SW480 (cell line): ENCODE data around the gene GLB1L2.
"Not testable (repeated sequence)": the region's sequence is repeated elsewhere in the genome, so short reads cannot be mapped to it uniquely, and the experiment has no call there.

Source experiments
- DNase-seq: peaks from one replicate; pipeline ENCODE4 v3.0.0-alpha.2; 2016; ENCODE audit warnings: low spot score

Gene GLB1L2, protein sequence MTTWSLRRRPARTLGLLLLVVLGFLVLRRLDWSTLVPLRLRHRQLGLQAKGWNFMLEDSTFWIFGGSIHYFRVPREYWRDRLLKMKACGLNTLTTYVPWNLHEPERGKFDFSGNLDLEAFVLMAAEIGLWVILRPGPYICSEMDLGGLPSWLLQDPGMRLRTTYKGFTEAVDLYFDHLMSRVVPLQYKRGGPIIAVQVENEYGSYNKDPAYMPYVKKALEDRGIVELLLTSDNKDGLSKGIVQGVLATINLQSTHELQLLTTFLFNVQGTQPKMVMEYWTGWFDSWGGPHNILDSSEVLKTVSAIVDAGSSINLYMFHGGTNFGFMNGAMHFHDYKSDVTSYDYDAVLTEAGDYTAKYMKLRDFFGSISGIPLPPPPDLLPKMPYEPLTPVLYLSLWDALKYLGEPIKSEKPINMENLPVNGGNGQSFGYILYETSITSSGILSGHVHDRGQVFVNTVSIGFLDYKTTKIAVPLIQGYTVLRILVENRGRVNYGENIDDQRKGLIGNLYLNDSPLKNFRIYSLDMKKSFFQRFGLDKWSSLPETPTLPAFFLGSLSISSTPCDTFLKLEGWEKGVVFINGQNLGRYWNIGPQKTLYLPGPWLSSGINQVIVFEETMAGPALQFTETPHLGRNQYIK

DNA sequence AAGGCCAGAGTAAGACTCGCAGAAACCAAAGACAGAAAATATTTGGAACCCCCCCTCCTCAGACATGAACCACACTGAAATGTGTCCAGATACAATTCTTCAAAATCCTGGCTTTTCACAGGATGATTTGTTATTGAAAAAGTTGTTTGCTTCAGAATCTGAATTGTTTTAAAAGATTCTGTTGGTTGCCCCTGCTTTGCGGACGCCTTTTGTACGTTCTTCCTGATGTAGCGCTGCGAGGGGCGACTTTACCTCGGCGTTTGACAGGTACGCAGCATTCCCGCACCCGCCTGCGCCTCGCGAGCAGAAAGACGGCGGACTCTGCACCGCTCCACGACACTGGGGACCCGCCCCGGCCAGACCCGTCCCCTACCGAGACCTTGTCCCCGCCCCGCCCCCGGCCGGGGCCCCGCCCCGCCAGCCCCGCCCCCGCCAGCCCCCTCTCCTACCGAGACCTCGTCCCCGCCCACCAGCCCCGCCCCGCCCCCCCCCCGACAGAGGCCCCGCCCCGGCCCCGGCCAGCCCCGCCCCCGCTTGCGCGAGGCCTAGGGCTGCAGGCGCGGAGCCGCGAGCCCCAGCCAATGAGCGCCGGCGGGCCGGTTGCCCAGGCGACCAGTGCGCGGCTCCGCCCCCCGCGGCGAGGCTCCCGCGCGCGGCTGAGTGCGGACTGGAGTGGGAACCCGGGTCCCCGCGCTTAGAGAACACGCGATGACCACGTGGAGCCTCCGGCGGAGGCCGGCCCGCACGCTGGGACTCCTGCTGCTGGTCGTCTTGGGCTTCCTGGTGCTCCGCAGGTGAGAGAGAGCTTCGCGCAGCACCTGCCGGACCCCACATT, at the start of gene GLB1L2:
Gene GLB1L2, plus strand, starts transcription at position 635 of the 835 bp plus-strand sequence. Its CDS starts 74 bp downstream, at position 709.
- peak; percentile 71 for DNase-seq

DNA sequence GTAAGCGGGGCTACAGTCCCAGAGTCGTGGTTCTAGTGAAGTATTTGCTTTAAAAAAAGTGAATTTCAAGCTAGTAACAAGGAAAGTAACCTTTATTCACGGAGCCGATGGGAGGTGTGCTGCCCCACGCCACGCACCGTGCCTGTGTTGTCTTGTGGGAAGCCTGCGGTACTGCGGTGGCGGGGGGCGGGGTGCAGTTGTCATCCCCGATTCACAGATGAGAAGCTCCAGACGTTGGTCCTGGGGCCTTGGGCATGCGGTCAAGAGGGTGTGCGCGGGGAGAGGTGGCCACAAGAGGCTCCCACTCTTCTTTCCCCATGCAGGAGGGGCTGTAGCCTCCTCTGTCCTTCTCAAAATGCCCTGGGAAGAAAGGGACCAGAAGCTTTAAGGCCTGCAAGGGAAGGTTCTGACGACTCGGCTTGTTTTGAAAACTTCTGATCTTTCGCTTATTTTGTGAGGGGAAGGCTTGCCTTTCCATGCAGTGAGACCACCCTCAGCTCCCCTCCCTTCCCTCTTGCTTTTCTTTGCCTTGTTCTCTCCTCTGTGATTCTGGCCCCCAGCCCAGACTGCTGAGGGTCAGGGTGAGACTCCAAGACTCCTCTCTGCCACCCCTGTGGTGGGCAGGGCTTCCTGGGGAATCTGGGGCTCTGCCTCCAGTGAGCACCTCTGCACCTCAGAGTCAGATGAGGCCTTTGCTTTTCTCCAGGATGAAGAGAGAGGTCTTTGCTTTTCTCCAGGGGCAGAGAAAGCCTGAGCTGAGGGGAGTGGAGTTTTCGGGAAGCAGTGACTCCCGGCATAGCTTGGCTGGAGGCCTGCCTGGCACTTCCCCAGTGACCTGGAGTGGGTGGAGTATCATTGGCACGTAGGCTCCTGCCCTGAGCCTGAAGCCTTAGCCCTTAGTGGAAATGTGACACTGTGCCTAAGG, 49.4 kb upstream of the GLB1L2 start:
- DNase-seq = no peak

DNA sequence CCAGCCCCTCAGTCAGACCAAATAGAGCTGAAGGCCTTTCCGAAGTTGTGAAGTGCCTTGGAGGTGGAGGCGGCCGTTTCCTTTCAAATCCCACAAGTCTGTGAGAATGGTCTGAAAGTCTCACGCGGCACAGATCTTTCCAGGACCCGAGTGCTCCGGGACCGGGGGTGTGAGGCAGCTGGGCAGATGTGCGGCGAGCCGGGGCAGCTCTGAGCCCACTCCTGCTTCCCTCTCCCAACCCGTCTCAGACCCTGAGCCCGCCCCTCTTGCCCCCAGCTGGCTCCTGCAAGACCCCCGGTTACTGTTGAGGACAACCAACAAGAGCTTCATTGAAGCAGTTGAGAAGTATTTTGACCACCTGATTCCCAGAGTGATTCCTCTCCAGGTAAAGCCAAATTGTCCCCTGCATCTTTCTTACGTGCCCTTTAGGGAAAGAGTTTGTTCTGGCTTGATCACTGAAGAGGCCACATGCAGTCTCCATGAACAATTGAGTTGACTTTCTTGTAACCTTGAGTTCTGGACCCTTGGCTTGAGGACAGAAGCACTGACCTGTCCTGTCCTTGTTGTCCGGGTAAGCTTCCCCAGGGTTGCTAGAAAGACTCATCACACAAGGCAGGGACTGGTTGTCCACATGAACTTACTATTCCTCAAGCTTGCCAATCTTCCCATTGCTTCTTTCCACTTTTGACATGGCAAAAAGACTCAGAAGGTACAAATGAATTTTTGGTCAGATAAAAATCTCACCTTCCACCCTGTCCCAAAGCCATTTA, 48.1 kb upstream of the GLB1L2 start:
- DNase-seq = no peak

DNA sequence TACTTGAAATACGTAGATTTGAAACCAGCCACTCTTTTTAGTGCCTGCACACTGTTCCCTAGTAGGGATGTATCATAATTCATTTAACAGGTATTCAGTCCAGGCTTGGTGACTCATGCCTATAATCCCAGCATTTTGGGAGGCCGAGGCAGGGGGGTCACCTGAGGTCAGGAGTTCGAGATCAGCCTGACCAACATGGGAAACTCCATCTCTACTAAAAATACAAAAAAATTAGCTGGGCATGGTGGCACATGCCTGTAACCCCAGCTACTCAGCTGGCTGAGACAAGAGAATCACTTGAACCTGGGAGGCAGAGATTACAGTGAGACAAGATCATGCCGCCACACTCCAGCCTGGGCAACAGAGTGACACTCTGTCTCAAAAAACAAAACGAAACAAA, 47.4 kb upstream of the GLB1L2 start:
- DNase-seq = not testable (repeated sequence)

DNA sequence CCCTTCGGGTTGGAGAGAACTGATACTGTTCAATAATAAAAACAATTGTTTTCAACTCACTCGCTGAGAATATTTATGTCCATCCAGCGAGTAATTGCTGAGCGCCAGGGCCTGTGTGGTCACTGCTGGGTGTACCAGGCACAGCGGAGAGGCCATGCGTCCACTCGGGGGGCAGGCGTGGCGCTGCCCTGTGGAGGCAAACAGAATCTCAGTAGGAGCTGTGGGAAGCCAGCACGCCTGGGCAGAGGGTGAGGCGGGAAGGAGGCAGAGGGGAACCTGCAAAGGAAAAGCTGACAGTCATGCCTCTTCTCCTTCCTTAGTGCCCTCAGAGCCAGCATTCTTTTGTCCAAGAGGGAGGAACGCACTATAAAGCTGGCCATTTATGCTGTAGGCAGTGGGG, 44.2 kb upstream of the GLB1L2 start:
- DNase-seq = no peak

DNA sequence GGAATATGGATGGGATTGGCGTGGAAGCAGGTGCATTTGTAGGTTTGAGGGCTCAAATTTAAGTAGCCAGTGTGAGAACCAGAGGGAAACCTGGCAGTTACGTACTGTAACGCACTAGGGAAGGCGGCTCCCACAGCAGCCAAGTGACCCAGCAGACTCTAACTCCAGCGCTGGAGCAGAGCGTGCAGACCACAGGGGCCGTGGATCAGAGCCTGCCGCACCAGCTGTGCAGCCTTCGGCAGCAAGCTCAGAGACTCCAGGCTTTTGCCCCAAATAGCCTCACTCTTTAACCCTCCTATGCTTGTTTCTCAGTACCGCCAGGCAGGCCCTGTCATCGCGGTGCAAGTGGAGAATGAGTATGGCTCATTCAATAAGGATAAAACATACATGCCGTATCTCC, 43.3 kb upstream of the GLB1L2 start:
- no peak for DNase-seq

DNA sequence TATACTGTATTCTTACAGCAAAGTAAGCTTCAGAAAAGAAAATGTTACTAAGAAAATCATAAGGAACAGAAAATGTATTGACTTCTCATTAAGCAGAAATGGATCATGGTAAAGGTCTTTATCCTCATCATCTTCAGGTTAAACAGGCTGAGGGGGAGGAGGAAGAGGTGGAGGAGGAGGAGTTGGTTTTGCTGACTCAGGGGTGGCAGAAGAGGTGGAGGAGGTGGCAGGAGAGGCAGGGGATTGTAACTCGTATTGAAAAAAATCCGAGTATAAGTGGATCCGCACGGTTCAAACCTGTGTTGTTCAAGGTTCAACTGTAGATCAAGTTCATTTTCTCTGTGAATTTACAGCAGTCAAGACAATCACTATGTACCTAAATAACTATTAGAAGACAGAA, 42.6 kb upstream of the GLB1L2 start:
- DNase-seq = no peak

DNA sequence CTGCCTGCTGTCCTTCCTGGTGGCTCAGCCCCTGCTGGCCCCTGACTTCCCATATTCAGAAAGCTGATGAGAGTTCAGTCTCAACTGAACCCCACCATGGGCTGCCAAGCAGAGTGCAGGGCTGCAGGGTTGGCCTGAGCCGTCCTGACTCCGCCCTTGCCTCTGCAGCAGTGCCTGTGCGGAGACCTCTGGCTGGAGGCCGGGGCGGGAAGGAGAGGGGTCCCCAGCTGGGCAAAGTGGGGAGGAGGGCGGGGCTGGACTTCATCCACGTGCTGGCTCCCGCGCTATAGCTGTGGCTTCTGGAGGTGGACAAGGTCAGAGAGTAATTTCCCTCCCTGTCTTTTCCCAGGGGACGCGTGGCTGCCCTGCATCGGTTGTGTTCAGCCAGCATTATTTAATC, 42.0 kb upstream of the GLB1L2 start:
- no peak for DNase-seq

DNA sequence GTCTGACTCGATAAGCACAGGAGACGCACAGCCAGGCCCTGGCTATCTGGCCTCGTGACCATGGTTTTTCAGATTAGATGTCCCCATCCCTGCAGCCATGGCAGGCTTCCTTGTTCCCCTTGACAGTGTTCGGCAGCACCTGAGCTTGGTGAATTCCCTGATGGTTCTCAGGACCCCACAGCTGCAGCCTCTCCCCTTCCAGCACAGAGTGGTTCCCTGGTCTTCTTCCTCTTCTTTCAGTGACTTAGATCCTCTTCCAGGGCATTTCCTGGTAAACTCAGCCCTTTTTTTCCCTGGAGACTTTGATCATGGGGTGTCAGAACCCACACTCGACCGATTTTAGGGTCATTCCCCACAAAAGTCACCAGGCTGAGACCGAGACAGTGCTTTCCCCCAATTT, 41.1 kb upstream of the GLB1L2 start:
- no peak for DNase-seq

DNA sequence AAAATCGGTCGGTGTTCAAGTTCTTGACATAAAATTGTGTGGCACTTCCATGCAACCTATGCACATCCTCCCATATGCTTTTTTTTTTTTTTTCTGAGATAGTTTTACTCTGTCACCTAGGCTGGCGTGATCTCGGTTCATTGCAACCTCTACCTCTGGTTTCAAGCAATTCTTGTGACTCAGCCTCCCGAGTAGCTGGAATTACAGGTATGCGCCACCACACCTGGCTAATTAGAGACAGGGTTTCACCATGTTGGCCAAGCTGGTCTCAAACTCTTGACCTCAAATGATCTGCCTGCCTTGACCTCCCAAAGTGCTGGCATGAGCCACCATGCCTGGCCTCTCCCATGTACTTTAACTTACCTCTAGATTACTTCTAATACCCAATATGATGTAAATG, 40.6 kb upstream of the GLB1L2 start:
- DNase-seq = no peak

DNA sequence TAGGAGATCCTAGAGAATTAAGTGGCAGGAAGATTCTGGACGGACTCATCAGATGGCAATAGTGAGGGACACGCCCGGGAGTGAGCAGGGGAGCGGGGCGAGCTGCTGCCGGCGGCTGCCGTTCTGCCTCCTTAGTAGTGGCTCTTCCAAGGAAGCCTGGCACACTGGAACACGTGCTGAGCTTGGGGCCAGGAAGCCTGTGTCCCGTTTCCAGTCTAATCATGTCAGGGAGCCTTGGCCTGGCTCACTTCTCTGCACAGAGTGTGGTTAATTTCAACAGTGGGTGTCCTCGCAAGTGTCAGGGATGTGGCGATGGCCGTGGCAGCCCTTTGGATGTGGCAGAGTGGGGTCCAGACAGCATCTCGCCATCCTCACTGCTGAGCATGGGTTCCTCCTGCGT, 39.1 kb upstream of the GLB1L2 start:
- no peak for DNase-seq

DNA sequence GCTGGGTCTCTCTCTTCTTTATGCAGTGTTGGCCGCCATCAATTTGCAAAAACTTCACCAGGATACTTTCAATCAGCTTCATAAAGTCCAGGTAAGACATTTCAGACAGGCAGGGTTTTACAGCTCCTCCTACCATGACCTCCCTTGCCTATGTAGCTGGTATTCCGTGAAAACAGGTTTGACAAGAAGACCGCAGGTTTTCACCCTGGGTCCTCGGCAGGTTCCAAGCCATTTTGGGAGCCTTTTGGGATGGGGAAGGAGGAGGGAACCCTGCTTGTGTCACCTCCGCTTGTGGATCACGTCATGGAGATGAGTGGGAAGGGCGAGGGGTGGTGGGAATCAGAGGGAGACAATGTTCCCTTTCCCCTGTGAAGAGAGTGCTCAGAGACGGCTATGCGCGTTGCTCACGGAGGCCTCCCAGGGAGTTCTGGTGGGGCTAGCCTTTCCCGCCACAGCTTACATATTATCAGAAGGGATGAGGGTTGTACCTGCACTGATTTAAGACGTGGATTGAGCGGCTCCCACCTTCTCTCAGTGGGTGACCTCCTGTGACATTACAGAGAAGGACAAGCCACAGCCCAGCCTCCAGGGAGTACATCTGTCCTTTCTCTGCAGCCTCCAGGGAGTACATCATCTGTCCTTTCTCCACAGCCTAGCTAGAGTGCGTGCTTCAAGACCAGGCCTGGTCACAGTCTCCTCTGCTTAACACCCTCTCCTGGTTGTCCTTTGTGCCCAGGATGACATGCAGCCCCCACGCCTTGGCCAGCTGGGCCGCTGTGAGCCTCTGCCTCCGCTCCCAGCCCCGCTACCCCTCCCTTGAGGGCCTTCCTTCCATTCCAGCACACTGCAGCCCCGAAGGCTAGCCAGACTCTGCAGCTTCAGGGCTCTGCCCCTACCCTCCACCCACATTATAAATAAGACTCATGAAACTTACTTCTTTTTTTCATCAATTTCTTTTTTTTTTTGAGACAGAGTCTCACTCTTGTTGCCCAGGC, 38.4 kb upstream of the GLB1L2 start:
- no peak for DNase-seq

DNA sequence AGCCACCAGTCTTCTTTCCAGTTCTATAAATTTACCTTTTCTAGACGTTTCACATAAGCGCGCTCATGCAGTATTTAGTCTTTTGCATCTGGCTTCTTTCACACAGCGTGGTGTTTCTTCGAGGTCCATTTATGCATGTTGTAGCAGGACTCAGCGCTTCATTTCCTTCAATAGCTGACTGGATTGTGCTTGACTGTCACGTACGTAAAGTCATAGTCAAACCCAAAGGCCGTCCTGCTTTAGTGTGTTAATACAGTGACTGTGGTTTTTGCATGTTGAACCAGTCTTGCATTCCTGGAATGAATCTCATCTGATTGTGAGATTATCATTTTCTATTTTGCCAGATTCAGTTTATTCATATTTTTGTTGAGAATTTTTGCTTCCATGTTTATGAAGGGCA, 37.1 kb upstream of the GLB1L2 start:
- no peak for DNase-seq

DNA sequence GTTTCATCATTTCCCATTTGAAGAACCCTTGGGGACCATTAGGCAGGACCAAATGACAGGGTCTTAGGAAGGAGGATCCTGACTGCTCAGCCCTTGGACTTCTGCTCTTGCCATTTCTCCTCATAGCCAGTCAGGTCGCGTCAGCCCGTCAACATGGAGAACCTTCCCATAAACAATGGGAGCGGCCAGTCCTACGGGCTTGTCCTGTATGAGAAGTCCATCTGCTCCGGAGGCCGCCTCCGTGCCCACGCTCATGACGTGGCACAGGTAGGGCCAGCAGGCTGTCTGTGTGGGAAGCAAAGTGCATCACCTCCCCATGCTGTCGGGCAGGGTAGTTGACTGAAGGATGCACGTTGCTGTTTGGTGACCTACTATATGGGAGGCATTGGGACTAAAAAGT, 19.6 kb upstream of the GLB1L2 start:
- no peak for DNase-seq

DNA sequence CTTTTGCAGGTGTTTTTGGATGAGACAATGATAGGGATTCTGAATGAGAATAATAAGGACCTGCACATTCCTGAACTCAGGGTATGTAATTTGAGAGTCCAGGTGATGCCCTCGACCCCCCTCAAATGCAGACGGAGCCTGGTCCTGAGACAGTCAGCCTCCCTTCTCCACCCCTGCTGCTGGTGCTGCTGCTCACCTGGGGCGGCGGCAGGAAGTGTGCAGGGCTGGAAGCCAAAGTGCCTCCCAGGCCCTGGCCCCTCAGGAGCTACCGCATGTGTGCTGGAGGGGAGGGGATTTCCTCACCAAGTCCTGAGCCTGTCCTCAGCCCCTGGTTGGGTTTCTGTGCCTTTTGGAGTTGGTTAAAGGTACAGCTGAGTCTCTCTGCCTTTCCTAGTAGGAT, 19.0 kb upstream of the GLB1L2 start:
- DNase-seq = no peak

DNA sequence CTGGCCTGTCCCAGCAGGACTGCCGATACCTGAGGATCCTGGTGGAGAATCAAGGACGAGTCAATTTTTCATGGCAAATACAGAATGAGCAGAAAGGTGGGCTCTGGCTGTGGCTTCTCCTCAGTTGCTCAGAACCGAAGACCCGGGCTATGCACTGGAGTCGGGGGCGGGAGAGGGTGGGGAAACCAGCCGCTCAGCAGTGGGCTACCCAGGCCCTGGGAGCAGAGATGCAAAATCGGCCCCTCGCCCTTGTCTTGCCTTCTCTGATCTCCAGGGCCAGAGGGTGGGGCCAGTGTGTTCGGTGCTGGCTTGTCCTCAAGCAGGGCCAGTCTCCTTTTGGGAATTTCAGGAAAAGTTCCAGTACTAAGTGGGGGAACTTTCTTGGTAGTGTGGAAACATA, 18.4 kb upstream of the GLB1L2 start:
- no peak for DNase-seq

DNA sequence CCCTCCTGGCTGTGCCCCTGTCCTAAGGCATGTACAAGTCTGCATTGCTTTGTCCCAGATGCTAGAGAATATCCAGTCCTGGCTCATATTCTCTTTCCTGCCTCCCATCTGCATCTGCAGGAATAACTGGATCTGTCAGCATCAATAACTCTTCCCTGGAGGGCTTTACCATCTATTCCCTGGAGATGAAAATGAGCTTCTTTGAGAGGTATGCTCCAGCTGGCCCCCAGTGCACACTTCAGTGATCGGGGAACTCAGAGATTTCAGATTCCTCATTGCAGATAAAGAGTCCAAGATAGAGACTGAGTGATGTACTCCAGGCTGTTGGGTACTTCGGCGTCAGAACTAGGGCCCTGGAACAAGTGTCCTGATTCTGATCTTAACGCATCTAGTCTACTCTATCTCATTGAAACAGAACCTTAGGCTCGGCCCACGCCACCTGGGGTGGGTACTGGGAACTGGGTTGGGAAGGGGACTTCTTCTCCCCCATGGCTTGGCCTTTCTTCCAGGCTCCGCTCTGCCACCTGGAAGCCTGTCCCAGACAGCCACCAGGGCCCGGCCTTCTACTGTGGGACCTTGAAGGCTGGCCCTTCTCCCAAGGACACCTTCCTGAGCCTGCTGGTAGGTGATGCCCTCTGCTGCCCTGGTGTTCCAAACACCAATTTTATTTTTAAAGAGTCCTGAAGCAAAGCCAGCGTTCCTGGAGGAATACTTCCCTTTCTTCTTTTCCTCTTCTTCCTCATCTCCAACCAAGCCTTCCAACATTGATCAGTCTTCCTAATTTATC, 17.8 kb upstream of the GLB1L2 start:
- DNase-seq = no peak

DNA sequence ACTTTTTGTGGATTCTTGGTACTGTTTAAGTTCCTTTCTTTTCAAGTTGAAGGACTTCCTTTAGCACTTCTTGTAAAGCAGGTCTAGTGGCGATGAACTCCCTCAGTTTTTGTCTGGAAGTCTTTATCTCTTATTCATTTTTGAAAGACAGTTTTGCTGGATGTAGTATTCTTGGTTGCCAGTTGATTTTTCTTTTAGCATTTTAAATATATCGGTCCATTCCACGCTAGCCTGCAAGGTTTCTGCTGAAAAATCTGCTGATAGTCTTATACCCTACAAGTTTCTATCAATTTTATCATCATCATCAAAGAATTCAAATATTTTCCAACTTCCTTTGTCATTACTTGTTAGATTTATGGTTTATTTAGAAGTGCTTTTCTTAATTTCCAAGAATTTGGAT, 14.7 kb upstream of the GLB1L2 start:
- no peak for DNase-seq

DNA sequence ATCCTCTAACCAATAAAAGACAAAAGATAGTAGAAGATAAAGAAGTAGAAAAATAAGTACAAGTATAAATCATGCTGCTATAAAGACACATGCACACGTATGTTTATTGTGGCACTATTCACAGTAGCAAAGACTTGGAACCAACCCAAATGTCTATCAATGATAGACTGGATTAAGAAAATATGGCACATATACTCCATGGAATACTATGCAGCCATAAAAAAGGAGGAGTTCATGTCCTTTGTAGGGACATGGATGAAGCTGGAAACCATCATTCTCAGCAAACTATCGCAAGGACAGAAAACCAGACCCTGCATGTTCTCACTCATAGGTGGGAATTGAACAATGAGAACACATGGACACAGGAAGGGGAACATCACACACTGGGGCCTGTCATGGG, 10.4 kb upstream of the GLB1L2 start:
- not testable (repeated sequence) for DNase-seq
